ENCODE data around the gene BEND2.

The BEND2 gene

GRCh38 chrX:18194688-18195087 is 26.0 kb downstream of the BEND2 start:
- H3K27ac ChIP-seq = no peak overlapping the region
- no peaks in the 10 kb centered on the region for H3K4me1 ChIP-seq
- no peaks in the 10 kb centered on the region for H3K36me3 ChIP-seq
- no peak overlapping the region for H3K9ac ChIP-seq
- H3K4me3 ChIP-seq = no peak overlapping the region
- no peaks in the 10 kb centered on the region; a peak in 2 of 22 replicates for H4K20me1 ChIP-seq
- H3K4me2 ChIP-seq = no peak overlapping the region
- H3K27me3 ChIP-seq = peaks cover 64 to 85% (median 76%) of the 10 kb centered on the region in 11 experiments
- H3K9me3 ChIP-seq (replicated peaks in 1 of 11) = peaks cover 0 to 10% (median 0%) of the 10 kb centered on the region in 11 experiments; a peak in 2 of 22 replicates
- TF ChIP-seq Cebpa-rat (IDR thresholded peaks at IDR 0.05) = no peak

DNA sequence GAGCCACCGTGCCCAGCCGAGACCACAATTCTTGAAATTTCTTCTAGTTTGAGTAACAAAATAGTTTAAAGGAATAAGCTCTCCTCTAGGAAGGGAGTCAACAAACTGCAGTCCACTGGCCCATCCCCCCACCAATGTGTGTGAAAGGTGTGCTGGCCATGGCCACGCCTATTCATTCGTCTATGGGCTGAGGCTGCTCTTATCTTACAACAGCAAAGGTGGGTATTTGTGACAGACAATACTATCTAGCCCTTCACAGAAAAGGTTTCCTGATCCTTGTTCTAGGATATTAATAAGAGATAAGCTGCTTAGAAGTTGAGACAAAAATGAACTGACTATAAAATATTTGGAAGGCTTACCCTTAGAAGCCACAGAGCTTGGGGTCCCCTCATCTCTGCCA is 41.2 kb downstream of the BEND2 start:
- H4K20me1 ChIP-seq = no peaks in the 10 kb centered on the region; a peak in 2 of 22 replicates
- H3K9me3 ChIP-seq (replicated peaks in 1 of 11) = peaks cover 0 to 10% (median 0%) of the 10 kb centered on the region in 11 experiments; a peak in 2 of 22 replicates
- H3K36me3 ChIP-seq = no peaks in the 10 kb centered on the region
- no peak overlapping the region for H3K4me3 ChIP-seq
- H3K27me3 ChIP-seq = peaks cover 81 to 99% (median 94%) of the 10 kb centered on the region in 11 experiments
- H3K4me1 ChIP-seq = no peaks in the 10 kb centered on the region
- no peak for TF ChIP-seq Cebpa-rat (IDR thresholded peaks at IDR 0.05)
- H3K9ac ChIP-seq = no peak overlapping the region
- H3K4me2 ChIP-seq = no peak overlapping the region
- H3K27ac ChIP-seq = no peak overlapping the region

DNA sequence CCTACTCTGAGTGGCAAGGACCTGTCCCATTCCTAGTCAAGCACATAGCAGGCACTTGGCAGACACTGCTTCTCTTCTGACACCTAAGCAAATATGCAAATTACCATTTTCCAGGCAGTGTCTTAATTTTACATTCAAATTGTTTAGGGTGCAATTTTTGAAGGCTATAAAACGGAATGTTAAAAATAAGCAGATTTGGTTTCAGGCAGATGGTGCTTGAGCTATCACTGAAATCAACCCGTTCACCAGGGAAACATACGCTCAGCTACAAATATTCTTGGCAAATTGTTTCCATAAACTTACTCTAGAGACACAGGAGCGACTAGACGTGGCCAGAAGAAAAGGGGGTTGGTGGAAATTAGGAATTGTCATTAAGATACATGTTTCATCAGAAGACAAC is 45.7 kb downstream of the BEND2 start:
- Histone ChIP-seq H3K36me3 (no peaks in the 10 kb centered on the region), H3K4me2 (no peak overlapping the region), H3K4me3 (no peak overlapping the region), H3K9me3 (replicated peaks in 1 of 11) (peaks cover 0 to 5% (median 0%) of the 10 kb centered on the region in 11 experiments; a peak in 1 of 22 replicates), H4K20me1 (peaks cover 0 to 4% (median 0%) of the 10 kb centered on the region in 11 experiments; a peak in 2 of 22 replicates), H3K9ac (no peak overlapping the region), H3K27ac (no peak overlapping the region), H3K27me3 (peaks cover 72 to 97% (median 92%) of the 10 kb centered on the region in 11 experiments), H3K4me1 (no peaks in the 10 kb centered on the region)
- no peak for TF ChIP-seq Cebpa-rat (IDR thresholded peaks at IDR 0.05)

- H3K9me3 ChIP-seq (replicated peaks in 1 of 11) = 0 out of 22 replicates have a peak, but pooled peaks cover 0 to under 1% (median 0%) of the 10 kb centered on the region in 11 experiments
- no peaks in the 10 kb centered on the region for H3K4me1 ChIP-seq
- no peak overlapping the region for H3K9ac ChIP-seq
- no peak overlapping the region for H3K4me2 ChIP-seq
- no peaks in the 10 kb centered on the region for H3K36me3 ChIP-seq
- no peak overlapping the region for H3K27ac ChIP-seq
- peaks cover 0 to 4% (median 0%) of the 10 kb centered on the region in 11 experiments; a peak in 2 of 22 replicates for H4K20me1 ChIP-seq
- no peak overlapping the region for H3K4me3 ChIP-seq
- TF ChIP-seq Cebpa-rat (IDR thresholded peaks at IDR 0.05) = peak in 7 of 11 experiments; percentile 24 to 85 (median 45); a peak in 6 of 22 replicates
- peaks cover 73 to 97% (median 91%) of the 10 kb centered on the region in 11 experiments for H3K27me3 ChIP-seq
Observed at GRCh38 chrX:18174209-18174608, 46.5 kb downstream of the BEND2 start.

- Histone ChIP-seq H3K4me2 (no peak overlapping the region), H3K4me3 (no peak overlapping the region), H3K4me1 (no peaks in the 10 kb centered on the region), H3K9me3 (replicated peaks in 1 of 11) (no peaks in the 10 kb centered on the region), H3K27me3 (peaks cover 77 to 97% (median 91%) of the 10 kb centered on the region in 11 experiments), H3K36me3 (no peaks in the 10 kb centered on the region), H3K9ac (no peak overlapping the region), H4K20me1 (peaks cover 0 to 4% (median 0%) of the 10 kb centered on the region in 11 experiments; a peak in 2 of 22 replicates), H3K27ac (no peak overlapping the region)
- no peak for TF ChIP-seq Cebpa-rat (IDR thresholded peaks at IDR 0.05)
Observed at GRCh38 chrX:18173494-18174180, 47.0 kb downstream of the BEND2 start.

- no peak overlapping the region for H3K9ac ChIP-seq
- H3K4me2 ChIP-seq = no peak overlapping the region
- H3K36me3 ChIP-seq = no peaks in the 10 kb centered on the region
- H3K4me3 ChIP-seq = no peak overlapping the region
- H3K27ac ChIP-seq = no peak overlapping the region
- peaks cover 83 to 97% (median 93%) of the 10 kb centered on the region in 11 experiments for H3K27me3 ChIP-seq
- TF ChIP-seq Cebpa-rat (IDR thresholded peaks at IDR 0.05) = no peak
- no peaks in the 10 kb centered on the region for H3K4me1 ChIP-seq
- H3K9me3 ChIP-seq (replicated peaks in 1 of 11) = no peaks in the 10 kb centered on the region
- H4K20me1 ChIP-seq = peaks cover 0 to 4% (median 0%) of the 10 kb centered on the region in 11 experiments; a peak in 2 of 22 replicates
Observed at GRCh38 chrX:18172970-18173369, 47.7 kb downstream of the BEND2 start.

DNA sequence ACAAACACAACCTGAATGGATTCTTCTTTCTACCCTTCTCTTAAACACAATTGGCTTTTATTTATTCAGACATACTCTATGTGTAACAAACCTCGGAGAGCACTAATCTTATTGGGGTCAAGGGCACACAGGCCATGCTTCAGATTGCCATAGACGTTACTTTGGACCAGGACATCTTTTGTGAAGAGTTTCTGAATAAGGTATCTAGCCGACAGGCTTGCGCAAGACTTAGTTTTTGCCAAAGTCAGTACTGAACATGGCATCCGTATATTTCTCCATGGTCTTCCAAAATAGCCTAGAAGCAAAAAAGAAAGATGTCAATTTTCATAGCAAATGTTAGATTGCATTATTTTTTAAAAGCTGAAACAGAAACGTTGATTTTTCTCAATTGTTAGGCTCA is 49.8 kb downstream of the BEND2 start:
- H3K4me1 ChIP-seq = no peaks in the 10 kb centered on the region
- no peaks in the 10 kb centered on the region for H3K9me3 ChIP-seq (replicated peaks in 1 of 11)
- no peaks in the 10 kb centered on the region for H3K36me3 ChIP-seq
- TF ChIP-seq Cebpa-rat (IDR thresholded peaks at IDR 0.05) = peak in 4 of 11 experiments; percentile 14 to 54 (median 22); a peak in 3 of 22 replicates
- peaks cover 86 to 99% (median 95%) of the 10 kb centered on the region in 11 experiments for H3K27me3 ChIP-seq
- peaks cover 0 to 4% (median 0%) of the 10 kb centered on the region in 11 experiments; a peak in 2 of 22 replicates for H4K20me1 ChIP-seq
- H3K27ac ChIP-seq = no peak overlapping the region
- H3K9ac ChIP-seq = no peak overlapping the region
- H3K4me3 ChIP-seq = no peak overlapping the region
- no peak overlapping the region for H3K4me2 ChIP-seq

- H3K4me3 ChIP-seq = no peak overlapping the region
- H3K4me1 ChIP-seq = no peaks in the 10 kb centered on the region
- no peak overlapping the region for H3K27ac ChIP-seq
- TF ChIP-seq Cebpa-rat (IDR thresholded peaks at IDR 0.05) = no peak
- no peaks in the 10 kb centered on the region; a peak in 3 of 22 replicates for H4K20me1 ChIP-seq
- H3K4me2 ChIP-seq = no peak overlapping the region
- H3K27me3 ChIP-seq = peaks cover 94 to 100% (median 98%) of the 10 kb centered on the region in 11 experiments
- no peaks in the 10 kb centered on the region for H3K9me3 ChIP-seq (replicated peaks in 1 of 11)
- H3K36me3 ChIP-seq = no peaks in the 10 kb centered on the region
- no peak overlapping the region for H3K9ac ChIP-seq
Observed at GRCh38 chrX:18166068-18166467, 54.6 kb downstream of the BEND2 start.

- no peak for TF ChIP-seq Cebpa-rat (IDR thresholded peaks at IDR 0.05)
- Histone ChIP-seq H3K9me3 (replicated peaks in 1 of 11) (peaks cover 0 to 27% (median 6%) of the 10 kb centered on the region in 11 experiments; a peak in 6 of 22 replicates), H3K4me2 (no peak overlapping the region), H3K36me3 (no peaks in the 10 kb centered on the region), H3K27ac (no peak overlapping the region), H3K9ac (no peak overlapping the region), H4K20me1 (no peaks in the 10 kb centered on the region; a peak in 2 of 22 replicates), H3K4me3 (no peak overlapping the region), H3K4me1 (no peaks in the 10 kb centered on the region), H3K27me3 (peaks cover 83 to 100% (median 97%) of the 10 kb centered on the region in 11 experiments)
Observed at GRCh38 chrX:18160369-18160768, 60.3 kb downstream of the BEND2 start.

All from BLaER1 treated with 17β-estradiol and CSF1 and Interleukin-3, amounts not matched to agents 10 nM and 100 nM (cell line).